Transverse colon (tissue), 4 donors: Measurements from ENCODE around the gene RABGAP1L. TPM values are rescaled to one million over a fixed set of nuclear protein-coding genes. Genes with fewer than 3 reads are reported as not detected.

Experiments used
- DNase-seq: peaks from one replicate; pipeline ENCODE4 v3.0.0-alpha.2; 2019
- H3K27ac ChIP-seq, 4 donors: fragments of 200-600 bp; sonication (generic); 2 replicates each; pipeline ENCODE4 v1.5.1; 2016 to 2018; ENCODE audit warnings: inconsistent platforms in 4 of 4
- H3K27me3 ChIP-seq: fragments of 200-600 bp; sonication (generic); 2 replicates; pipeline ENCODE4 v1.5.1; 2017; ENCODE audit warnings: inconsistent platforms
- H3K36me3 ChIP-seq, 4 donors: fragments of 200-600 bp; sonication (generic); 2 replicates each; pipeline ENCODE4 v1.5.1; 2017 to 2019; ENCODE audit warnings: inconsistent platforms in 4 of 4
- H3K4me1 ChIP-seq, 4 donors: fragments of 200-600 bp; sonication (generic); 2 replicates each; pipeline ENCODE4 v1.5.1; 2017 to 2020; ENCODE audit warnings: inconsistent platforms in 4 of 4
- H3K4me3 ChIP-seq, 4 donors: fragments of 200-600 bp; sonication (generic); 1 replicate in 1 of 4; 2 replicates in 3 of 4; pipeline versions ENCODE4 v1.5.1 to v1.6.1; 2017 to 2019; ENCODE audit warnings: inconsistent platforms in 4 of 4
- H3K9me3 ChIP-seq, 2 donors: fragments of 200-600 bp; sonication (generic); 2 replicates each; pipeline ENCODE4 v1.5.1; 2017 to 2019; ENCODE audit warnings: inconsistent platforms in 2 of 2
- CTCF ChIP-seq, 5 experiments: fragments of 200-600 bp in 3 of 5; fragments of 450-650 bp in 2 of 5; sonication (generic) in 3 of 5; IDR thresholded peaks; 1 replicate in 2 of 5; 2 replicates in 3 of 5; pipeline ENCODE4 v1.5.1; 2016 to 2017; ENCODE audit warnings: antibody characterized with exemption in 5 of 5, inconsistent platforms in 3 of 5, mild to moderate bottlenecking in 2 of 5, moderate library complexity in 1 of 5
- EP300 ChIP-seq: sonication (generic); formaldehyde crosslinking; IDR thresholded peaks from one replicate; pipeline ENCODE4 v1.6.1; 2017; ENCODE audit warnings: antibody characterized with exemption, low read depth
- POLR2A ChIP-seq: fragments of 450-650 bp; IDR thresholded peaks from one replicate; pipeline ENCODE4 v1.6.1; 2016; ENCODE audit warnings: antibody characterized with exemption, mild to moderate bottlenecking, moderate library complexity
- POLR2AphosphoS5 ChIP-seq, 3 donors: sonication (generic); formaldehyde crosslinking; IDR thresholded peaks; one replicate each; pipeline ENCODE4 v1.6.1; 2016; ENCODE audit warnings: antibody characterized with exemption in 3 of 3
- WGBS, 2 donors: methylation state at CpG; one replicate each; pipeline ENCODE4 v1.1.5; 2018; ENCODE audit warnings: low coverage in 1 of 2; 5-methylcytosine and 5-hydroxymethylcytosine counted together
- in situ Hi-C, 4 donors: fragments of 200-750 bp; cut with MboI; loops; one replicate each; pipeline versions ENCODE4 v1.15.0 to v1.15.1; 2017; ENCODE audit warnings: low sequenced_read_pairs in 3 of 4, low pct_ligation_motif_present in 1 of 4, low pct_unique_long_range_greater_than_20kb in 1 of 4
- intact Hi-C: fragments of 100-400 bp; cut with DNase I; formaldehyde crosslinking; loops from one replicate; pipeline ENCODE4 v1.15.1; 2023; ENCODE audit warnings: low total_unique reads
- total RNA-seq, 4 donors: library from RNA; depleted of rRNA; stranded (reverse); fragments of >200 nt; gene quantifications; one replicate each; pipeline ENCODE4 v1.1.0, GENCODE V29; 2016

The RABGAP1L gene
- total RNA-seq, 4 donors from 2014 or later = 68.9 to 127 (median 99.9) TPM

- Histone ChIP-seq H3K36me3 (no peaks in the 10 kb centered on the region), H3K4me3 (no peak overlapping the region), H3K27me3 (no peaks in the 10 kb centered on the region), H3K4me1 (no peaks in the 10 kb centered on the region), H3K9me3 (no peaks in the 10 kb centered on the region), H3K27ac (no peak overlapping the region)
- no peak for DNase-seq
- in situ Hi-C loops = loop anchor here in 1 of 4 donors (25.0 kb wide), 1 partner anchor 375 kb away; no protein-coding TSS in a partner anchor
- TF ChIP-seq CTCF (IDR thresholded peaks at IDR 0.05) = no peak
- TF ChIP-seq POLR2AphosphoS5 (IDR thresholded peaks at IDR 0.05) = no peak
- TF ChIP-seq POLR2A = no peak
- TF ChIP-seq EP300 = no peak
- 95 to 96% methylated on average over 4 of the region's 4 CpGs for WGBS, 2 donors
- intact Hi-C loops = no loop called here
Measured at GRCh38 chr1:174761901-174762585, 602.7 kb downstream of the RABGAP1L start.

GRCh38 chr1:174764191-174764590 lies 604.9 kb downstream of the RABGAP1L start:
- no peaks in the 10 kb centered on the region for H3K27me3 ChIP-seq
- WGBS, 2 donors = 78% methylated on average over 2 of the region's 2 CpGs; no CpG with 5 or more reads in 1 of the 2 donors
- H3K4me1 ChIP-seq = no peaks in the 10 kb centered on the region
- H3K36me3 ChIP-seq = no peaks in the 10 kb centered on the region
- intact Hi-C loops = no loop called here
- DNase-seq = no peak
- in situ Hi-C loops = loop anchor here in 1 of 4 donors (25.0 kb wide), 1 partner anchor 373 kb away; no protein-coding TSS in a partner anchor
- H3K27ac ChIP-seq = no peak overlapping the region
- no peak overlapping the region for H3K4me3 ChIP-seq
- no peaks in the 10 kb centered on the region for H3K9me3 ChIP-seq
- TF ChIP-seq POLR2A = no peak
- TF ChIP-seq POLR2AphosphoS5 (IDR thresholded peaks at IDR 0.05) = no peak
- no peak for TF ChIP-seq EP300
- no peak for TF ChIP-seq CTCF (IDR thresholded peaks at IDR 0.05)

GRCh38 chr1:174766727-174767126 lies 607.4 kb downstream of the RABGAP1L start:
- Histone ChIP-seq H3K36me3 (no peaks in the 10 kb centered on the region), H3K27ac (no peak overlapping the region), H3K4me1 (no peaks in the 10 kb centered on the region), H3K27me3 (no peaks in the 10 kb centered on the region), H3K9me3 (no peaks in the 10 kb centered on the region), H3K4me3 (no peak overlapping the region)
- no peak for DNase-seq
- 96 to 100% methylated on average over 2 of the region's 2 CpGs for WGBS, 2 donors
- TF ChIP-seq POLR2A = no peak
- no peak for TF ChIP-seq EP300
- TF ChIP-seq CTCF (IDR thresholded peaks at IDR 0.05) = no peak
- in situ Hi-C loops (loop anchor here in 1 of 4 donors (25.0 kb wide), 1 partner anchor 371 kb away; no protein-coding TSS in a partner anchor), intact Hi-C loops (no loop called here)

- Histone ChIP-seq H3K36me3 (no peaks in the 10 kb centered on the region), H3K4me1 (no peaks in the 10 kb centered on the region), H3K4me3 (no peak overlapping the region), H3K27ac (no peak overlapping the region), H3K9me3 (no peaks in the 10 kb centered on the region), H3K27me3 (no peaks in the 10 kb centered on the region)
- TF ChIP-seq CTCF (IDR thresholded peaks at IDR 0.05) = no peak
- no peak for TF ChIP-seq POLR2AphosphoS5 (IDR thresholded peaks at IDR 0.05)
- no peak for TF ChIP-seq POLR2A
- no peak for TF ChIP-seq EP300
- in situ Hi-C loops (loop anchor here in 1 of 4 donors (25.0 kb wide), 1 partner anchor 369 kb away; no protein-coding TSS in a partner anchor), intact Hi-C loops (no loop called here)
- WGBS, 2 donors = 37 to 53% methylated on average over 2 of the region's 2 CpGs
- no peak for DNase-seq
Measured at GRCh38 chr1:174768516-174768915, 609.2 kb downstream of the RABGAP1L start.
